A673 (cell line): ENCODE data around the gene ZNF335.

Experiments used
- EZH2 ChIP-seq: fragments of 200-600 bp; sonication (generic); IDR thresholded peaks from 2 replicates; pipeline ENCODE4 v1.6.1; 2017; ENCODE audit warnings: borderline replicate concordance, low read depth, mild to moderate bottlenecking, mixed read lengths, antibody characterized with exemption, low read length; ENCODE audit not compliant: poor library complexity, severe bottlenecking
- TF ChIP-seq, protein P1 (sequence below): fragments of 300-800, 200-600 bp; sonication (generic); conservative IDR thresholded peaks from 2 replicates; pipeline ENCODE4 v1.5.1; 2017; ENCODE audit warnings: low read depth, mild to moderate bottlenecking, antibody characterized with exemption, low read length, moderate library complexity, mixed read lengths

DNA sequence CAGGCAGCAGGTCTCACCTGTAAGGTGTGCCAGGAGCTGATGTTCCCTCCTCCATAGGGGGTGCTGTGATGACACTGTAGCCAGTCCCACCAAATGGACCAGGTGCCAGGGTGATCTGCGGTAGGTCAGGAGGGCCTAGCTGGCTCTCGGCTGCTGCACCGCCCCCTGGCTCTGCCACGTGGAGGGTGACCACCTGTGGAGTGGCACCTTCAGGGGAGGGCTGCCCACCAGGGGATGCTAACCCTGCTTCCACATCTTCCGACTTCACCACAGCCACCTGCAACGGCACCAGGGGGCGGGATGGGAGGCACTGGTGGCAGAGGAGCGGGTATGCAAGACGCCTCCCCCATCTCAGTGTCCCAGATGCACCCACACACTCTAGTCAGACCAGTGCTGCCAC lies 18.3 kb downstream of the ZNF335 start:
- no peak for TF ChIP-seq EZH2
- TF ChIP-seq, protein P1, sequence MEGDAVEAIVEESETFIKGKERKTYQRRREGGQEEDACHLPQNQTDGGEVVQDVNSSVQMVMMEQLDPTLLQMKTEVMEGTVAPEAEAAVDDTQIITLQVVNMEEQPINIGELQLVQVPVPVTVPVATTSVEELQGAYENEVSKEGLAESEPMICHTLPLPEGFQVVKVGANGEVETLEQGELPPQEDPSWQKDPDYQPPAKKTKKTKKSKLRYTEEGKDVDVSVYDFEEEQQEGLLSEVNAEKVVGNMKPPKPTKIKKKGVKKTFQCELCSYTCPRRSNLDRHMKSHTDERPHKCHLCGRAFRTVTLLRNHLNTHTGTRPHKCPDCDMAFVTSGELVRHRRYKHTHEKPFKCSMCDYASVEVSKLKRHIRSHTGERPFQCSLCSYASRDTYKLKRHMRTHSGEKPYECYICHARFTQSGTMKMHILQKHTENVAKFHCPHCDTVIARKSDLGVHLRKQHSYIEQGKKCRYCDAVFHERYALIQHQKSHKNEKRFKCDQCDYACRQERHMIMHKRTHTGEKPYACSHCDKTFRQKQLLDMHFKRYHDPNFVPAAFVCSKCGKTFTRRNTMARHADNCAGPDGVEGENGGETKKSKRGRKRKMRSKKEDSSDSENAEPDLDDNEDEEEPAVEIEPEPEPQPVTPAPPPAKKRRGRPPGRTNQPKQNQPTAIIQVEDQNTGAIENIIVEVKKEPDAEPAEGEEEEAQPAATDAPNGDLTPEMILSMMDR: no peak
